Anterior cingulate cortex (tissue), 58 donors: ENCODE results near the gene RHBDD1.

Experiments used
- DNase-seq, 58 donors: peaks; one replicate each; lab custom pipeline; 2025; lab: John Stamatoyannopoulos, UW

Gene RHBDD1

DNA sequence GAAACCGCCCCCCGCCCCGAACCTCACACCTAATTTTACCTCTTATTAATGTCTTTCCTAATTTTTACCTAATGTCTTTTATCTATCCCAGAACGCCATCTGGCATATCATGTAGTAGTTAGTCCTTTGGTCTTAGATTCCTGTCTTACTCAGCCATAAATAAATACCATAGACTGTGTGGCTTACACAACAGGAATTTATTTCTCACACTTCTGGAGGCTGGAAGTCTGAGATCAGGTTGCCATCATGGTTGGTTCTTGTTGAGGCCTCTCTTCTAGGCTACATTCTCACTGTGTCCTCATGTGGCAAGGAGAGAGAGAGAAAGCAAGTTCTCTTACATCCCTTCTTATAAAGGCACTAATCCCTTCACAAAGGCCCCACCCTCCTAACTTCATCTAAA lies 46.8 kb downstream of the RHBDD1 start:
- DNase-seq, result no peak

DNA sequence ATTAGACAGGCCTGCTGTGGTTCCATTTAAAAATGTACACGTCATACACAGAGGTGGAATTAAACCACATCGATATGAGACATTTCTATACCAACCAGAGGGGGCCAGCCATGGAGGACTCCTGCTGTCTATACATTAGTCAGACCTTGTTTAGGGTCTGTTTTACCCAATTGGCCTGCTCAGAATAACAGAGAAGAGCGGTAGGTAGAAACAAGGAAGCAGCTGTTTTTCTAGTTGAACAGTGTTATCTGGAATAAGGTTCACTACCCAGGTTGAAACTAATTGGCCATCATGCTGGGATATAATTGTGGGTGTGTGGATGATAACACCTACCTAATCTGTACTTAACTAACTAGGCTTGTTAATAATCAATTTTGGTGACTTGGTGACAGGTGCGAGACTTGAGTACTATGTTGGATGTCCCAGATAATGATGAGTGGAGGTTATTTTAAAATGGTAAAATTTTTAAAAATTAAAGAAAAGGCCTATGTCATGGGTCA lies 47.5 kb downstream of the RHBDD1 start:
- DNase-seq, result no peak

GRCh38 chr2:226884166-226884565 lies 48.3 kb downstream of the RHBDD1 start:
- DNase-seq, result no peak

- no peak for DNase-seq
Observed at GRCh38 chr2:226885769-226886435, 50.0 kb downstream of the RHBDD1 start.

DNA sequence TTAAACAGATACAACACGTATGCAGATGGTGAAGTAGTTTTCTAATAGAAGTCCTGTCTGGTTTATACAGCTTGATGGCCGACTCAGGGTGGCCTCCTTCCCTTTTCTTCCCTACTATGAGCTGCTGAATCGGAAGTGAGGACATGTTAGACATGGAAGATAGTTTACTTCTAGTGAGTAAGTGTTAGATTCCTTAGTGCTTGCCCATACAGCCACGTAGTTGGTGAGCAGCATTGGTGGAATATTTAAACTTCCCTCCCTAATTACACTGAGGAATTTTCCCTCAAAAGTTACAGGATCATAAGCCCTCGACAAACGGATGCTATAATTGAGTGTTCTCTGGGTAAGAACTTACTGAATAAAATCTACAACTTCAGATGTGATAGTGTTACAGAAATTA lies 52.1 kb downstream of the RHBDD1 start:
- DNase-seq, result no peak

- DNase-seq, result no peak
Observed at GRCh38 chr2:226888378-226888965, 52.6 kb downstream of the RHBDD1 start.

- DNase-seq, result no peak
Observed at GRCh38 chr2:226888971-226889370, 53.1 kb downstream of the RHBDD1 start.

GRCh38 chr2:226890286-226890685 lies 54.4 kb downstream of the RHBDD1 start:
- DNase-seq, result no peak

DNA sequence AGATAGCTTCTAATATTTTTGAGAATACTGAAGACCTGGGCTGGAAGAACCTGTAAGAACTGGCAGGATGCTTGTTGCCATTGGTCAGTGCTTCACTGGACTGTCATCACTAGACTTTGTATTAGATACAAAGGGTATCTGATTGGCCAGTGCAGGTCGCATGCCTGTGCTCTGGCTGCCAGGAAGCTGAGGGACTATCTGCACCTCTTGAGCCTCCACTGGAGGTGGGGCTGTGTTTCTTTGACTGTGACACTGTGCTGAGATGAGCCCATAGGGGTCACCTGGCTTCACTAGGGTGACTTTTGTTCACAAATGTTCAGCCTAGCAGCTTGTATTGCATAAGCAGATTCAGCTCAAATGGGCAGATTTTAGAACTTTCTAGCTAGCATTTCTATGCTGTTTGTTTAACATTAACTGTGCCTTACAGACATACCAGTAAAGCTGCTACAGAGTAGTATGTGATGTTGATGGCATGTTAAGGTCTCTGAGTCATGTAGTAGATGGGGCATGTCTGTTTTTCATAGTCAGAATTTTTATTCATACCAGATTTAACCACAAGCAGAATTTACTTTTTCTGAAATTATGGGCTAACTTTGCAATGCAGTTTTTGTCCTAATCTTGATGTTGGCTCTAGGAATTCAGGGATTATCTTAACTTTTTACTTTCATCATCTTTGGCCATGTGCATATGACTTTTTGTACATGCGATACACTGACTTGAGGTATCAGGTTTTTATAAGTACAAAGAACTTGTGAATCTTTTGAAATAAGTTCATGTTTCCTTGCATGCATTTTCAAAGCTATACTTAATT lies 56.1 kb downstream of the RHBDD1 start:
- DNase-seq, result no peak

DNA sequence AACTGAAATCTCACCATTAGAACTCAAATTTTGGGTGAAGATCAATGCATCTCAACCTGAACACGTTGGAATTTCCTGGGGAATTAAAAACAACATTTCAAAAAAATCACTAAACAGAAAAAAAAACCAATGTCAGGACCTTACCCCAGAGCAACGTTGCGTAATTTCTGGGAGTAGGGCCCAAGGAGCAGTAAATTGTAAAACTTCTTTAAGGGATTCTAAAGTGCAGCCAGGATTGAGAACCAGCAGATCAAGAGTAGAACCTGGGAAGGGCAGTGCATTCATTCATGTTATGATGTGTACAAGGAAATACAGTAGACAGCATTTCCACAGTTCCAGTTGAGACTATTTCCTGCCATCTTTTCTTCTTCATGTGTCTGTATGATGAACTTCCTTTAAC lies 56.9 kb downstream of the RHBDD1 start:
- no peak for DNase-seq

GRCh38 chr2:226893216-226893615 lies 57.4 kb downstream of the RHBDD1 start:
- no peak for DNase-seq

DNA sequence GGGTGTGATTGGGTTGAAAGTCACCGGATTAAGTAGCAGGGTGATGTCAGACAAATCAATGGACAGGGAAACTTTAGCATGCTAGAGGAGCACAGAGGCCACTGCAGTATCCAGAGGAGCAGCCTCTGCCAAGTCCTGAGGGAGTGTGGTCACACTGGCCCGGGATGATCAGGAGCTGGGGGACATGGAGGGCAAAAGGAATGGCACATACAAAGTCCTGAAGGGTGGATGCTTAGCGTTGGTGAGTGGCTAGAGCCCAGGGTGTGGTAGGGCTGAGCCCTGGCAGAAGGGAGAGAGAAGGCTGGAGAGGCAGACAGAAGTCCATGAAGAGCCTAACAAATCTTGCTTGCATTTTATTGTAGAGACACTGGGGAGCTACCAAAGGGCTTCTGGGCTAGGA lies 58.9 kb downstream of the RHBDD1 start:
- no peak for DNase-seq

- DNase-seq, result no peak
Observed at GRCh38 chr2:226895579-226895978, 59.7 kb downstream of the RHBDD1 start.

- no peak for DNase-seq
Observed at GRCh38 chr2:226898121-226898520, 62.3 kb downstream of the RHBDD1 start.

GRCh38 chr2:226898897-226899296 lies 63.0 kb downstream of the RHBDD1 start:
- no peak for DNase-seq

DNA sequence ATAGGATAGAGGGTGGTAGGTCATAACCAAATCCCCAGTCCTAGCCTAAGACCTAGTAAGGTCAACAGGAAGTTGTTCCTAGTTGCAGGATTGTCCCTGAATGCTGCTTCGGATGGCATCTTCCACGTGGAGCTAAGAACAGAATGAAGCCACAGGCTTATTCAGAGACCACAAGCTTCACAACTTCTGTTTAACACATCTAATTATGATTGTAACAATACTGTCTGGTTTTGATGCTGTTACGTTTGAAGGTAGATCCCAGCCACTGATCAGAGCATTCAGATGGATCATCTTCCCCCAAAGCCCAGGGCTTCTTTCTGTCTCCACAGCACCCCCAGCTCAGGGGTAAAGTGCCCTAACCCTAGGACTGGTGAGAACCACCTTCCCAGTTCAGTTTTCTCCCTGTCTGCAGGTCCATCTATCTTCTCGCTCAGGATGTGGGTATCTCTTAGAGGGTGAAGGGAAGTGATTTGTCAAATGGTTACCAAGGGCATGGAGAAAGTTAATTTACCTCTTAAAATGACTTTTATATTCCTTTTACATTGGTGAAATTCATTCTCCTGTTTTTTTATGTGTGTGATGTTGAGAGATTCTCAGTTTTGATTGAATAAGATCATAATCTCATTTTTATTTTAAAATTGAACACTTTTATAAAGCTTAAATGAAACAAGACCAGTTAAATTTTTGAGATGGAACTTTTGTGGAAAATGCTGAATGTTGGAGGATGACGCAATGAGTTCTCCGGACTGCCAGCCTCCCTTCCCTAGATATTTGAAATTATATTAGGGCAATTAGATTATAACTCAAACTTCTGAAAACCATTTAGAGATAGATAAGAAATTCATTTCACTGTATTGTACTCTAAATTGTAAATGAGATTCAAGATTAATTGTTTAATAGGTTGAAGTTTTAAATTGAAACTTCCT lies 66.5 kb downstream of the RHBDD1 start:
- no peak for DNase-seq

GRCh38 chr2:226903179-226903578 lies 67.3 kb downstream of the RHBDD1 start:
- no peak for DNase-seq

DNA sequence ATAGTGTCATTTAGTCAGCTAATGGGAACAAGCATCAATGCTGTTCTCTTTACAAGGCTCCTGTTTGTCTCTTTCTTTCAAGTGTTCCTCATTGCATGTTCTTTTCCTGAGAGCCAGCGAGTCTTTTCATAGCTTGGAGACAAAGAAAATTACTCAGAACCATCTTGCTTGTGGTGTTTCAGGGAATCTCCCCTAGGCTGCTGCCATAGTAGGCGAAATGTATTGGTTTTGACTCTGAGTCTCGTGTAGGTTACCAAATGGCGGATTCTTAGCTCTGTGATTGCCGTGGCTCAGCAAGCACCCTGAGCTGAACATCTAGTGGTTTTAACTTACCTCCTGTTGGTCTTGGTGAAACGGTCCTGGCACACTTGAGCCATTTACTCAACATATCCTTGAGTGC lies 68.7 kb downstream of the RHBDD1 start:
- no peak for DNase-seq

DNA sequence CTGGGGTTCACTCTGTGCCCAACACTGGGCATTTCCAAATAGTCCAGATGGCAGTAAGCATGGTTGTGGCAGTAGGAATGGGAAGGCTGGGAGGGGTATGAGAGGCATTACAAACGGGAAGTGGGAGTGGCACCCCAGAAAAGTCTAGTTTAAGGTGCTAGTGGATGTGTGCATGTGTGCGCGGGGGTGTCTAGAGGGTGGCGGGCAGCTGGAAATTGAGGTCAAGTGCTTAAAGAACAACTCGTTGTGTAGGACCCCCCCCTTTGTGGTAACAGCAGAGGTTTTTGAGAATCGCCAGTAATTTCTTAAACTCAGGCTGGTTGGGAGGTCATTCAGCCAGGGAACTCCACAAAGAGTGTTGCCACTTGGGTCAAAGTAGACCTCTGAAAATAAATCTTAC lies 69.9 kb downstream of the RHBDD1 start:
- DNase-seq, result peak in 1 of 58 donors; percentile 10

GRCh38 chr2:226906163-226906693 lies 70.4 kb downstream of the RHBDD1 start:
- no peak for DNase-seq
